Stimulated activated CD8-positive, alpha-beta memory T cell treated with anti-CD3 and anti-CD28 coated beads, Interleukin-4, amount 100 ng/mL, for 1 hour (primary cell): ENCODE measurements around the gene ABLIM2.
"Not testable (repeated sequence)": the region's sequence is repeated elsewhere in the genome, so short reads cannot be mapped to it uniquely, and the experiment has no call there.

Experiments
- DNase-seq, 2 donors: peaks; one replicate each; pipeline ENCODE4 v3.0.0-alpha.2; 2020; ENCODE audit warnings: low read depth in 2 of 2, low spot score in 1 of 2

Gene ABLIM2

DNA sequence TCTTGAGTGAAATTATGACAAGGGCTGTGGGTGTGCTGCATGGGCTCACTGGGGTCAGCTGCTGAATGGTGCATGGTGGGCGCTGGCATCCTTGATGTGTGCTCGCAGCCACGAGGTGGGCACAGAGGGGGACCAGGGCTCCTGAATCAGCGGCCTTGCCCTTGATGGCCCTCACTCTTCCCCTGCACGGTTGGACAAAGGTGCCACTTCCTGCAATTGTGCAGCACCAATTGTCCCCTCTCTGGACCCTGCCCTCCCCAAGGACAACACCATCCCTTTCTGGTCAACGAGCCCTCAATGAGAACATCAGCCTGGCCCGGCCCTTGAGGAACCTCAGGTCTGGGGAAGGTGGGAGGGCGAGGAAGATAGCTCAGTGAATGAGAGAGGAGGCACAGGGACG is 16.1 kb downstream of the ABLIM2 start:
- no peak for DNase-seq

DNA sequence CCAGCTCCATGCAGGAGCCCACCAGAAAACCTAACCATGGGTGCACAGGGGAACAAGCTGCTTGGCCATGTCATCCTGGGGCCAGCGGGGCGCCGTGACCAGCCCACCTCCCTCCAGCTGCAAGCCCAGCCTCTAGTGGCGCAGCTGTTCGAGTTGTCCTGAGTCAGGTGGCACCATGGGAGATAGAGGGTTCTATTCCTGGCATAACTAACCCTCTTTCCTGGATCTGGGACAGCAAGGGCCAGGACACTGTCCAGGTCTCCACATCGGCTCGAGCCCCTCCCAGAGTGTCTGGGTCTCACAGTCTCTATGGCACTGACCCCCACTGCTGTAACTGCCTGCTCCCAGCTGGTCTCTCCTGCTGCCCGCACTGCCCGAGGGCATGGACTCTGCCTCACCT is 16.7 kb downstream of the ABLIM2 start:
- DNase-seq, result no peak

DNA sequence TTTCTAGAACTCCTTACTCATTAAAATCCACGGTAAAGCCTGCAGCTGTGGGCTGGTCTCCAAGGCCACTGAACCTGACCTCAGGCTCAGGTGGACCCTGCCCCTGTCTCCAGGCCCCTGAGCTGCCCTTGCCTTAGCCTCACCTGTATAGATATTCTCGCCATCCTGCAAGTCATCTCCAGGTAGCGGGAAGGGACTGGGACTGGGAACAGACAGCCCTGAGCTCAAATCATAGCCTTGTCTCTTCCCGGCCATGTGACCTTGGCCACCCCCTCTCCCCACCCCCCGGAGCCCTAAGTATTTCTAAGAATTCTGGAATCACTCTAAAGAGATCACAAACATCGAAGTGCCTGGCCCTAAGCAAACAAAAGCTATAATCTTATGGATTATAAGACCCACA is 17.7 kb downstream of the ABLIM2 start:
- DNase-seq, result no peak

DNA sequence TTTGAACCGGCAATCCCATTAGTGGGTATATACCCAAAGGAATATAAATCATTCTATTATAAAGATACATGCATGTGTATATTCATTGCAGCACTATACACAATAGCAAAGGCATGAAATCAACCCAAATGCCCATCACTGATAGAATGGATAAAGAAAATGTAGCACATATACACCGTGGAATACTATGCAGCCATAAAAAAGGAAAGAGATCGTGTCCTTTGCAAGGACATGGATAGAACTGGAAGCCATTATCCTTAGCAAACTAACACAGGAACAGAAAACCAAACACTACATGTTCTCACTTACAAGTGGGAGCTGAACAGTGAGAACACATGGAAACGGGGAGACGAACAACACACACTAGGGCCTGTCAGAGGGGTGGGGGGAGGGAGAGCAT is 18.9 kb downstream of the ABLIM2 start:
- not testable (repeated sequence) for DNase-seq

DNA sequence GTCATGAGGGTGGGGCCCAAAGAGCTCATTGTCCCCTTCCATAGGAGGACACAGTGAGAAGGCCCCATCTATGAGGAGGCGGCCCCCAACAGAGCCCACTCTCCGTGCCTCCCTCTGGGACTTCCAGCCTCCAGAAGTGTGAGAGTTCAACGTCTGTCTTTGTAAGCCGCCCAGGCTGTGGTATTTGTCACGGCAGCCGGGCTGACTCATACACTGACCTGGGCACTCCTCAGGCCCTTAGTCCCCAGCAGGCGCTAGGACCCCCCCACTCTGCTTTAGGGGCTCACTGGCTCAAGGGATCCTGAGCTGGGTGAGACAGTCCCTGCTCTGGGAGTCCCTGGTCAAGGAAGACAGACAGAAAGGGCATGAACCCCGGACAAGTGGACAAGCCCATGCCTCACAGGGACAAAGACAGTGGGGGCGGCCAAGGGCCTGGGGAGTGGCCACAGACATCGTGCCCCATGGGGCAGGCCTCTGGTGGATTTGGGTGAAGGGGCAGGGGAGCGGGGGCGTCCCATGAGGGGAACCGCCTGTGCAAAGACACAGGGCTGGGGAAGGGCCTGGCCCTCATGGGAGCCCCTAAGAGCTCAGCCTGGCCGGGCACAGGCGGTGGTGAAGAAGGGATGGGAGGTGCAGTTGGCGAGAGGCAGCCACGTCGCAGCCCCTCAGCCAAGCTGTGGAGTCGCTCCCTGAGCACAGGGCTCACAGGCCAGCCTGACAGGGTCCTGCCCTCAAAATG is 21.5 kb downstream of the ABLIM2 start:
- DNase-seq, result no peak

DNA sequence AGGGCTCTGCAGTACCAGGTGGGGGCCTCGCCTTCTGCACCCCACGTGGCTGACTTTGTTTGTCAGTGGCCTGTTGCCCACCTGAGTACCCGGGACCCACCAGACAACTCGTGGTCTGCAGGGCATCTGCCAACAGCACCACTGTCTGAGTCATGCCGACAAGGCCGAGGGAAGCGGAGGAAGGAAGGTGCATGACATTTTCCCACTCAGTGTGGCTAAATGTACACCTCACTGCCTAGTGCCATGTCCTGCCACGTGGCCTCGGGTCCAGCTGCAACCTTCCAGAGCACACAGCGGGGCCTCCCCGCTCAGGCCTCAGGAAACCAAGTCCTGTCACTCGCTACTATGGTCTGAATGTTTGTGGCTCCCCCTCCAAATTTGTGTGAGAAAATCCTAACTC is 22.1 kb downstream of the ABLIM2 start:
- no peak for DNase-seq

DNA sequence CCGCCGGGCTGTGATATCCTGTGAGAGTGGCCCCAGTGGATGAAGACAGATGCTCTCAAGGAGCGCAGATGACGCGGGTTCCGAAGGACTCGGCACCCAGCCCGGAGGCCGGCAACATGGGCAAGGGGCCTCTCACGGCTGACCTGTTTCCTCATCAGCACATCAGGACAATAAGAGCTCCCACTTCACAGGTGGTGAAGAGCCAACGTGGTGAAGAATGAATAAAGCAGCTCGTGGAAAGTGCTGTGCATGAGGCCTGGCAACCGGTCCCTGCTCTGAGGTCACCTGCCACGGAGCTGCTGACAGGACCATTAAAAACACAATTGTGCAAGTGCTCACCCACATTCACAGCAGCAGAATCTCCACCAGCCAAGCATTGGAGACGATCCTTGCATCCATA is 22.9 kb downstream of the ABLIM2 start:
- no peak for DNase-seq

DNA sequence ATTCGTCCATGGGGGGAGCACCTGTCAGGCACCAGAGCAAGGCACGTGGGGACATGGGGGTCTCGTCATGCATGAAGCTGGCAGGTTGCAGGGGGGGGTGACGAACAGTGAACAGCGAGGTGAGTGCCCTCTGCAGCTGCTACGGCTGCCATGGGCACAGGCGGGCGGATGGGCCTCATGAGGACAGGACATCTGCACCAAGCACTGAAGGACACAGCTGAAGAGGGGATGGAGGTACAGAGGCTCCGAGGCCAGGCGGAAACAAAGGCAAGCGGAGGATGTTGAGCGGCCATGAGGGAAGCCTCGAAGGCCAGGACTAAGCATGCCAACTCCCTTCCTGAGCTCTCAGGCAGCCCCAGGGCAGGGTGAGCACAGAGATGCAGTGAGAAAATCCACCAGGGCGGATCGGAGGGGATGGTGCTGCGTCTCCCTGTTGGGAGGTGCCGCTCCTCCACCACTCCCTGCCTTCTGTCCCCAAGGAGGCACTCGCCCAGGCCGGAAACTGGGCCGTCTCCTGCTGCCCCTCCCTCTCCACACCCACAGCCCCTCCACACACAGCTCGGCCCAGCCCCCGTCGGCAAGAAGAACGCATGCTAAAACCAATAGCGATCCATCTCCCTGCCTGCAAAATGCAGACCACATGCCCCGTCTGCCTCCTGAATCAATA is 24.6 kb downstream of the ABLIM2 start:
- DNase-seq, result no peak

DNA sequence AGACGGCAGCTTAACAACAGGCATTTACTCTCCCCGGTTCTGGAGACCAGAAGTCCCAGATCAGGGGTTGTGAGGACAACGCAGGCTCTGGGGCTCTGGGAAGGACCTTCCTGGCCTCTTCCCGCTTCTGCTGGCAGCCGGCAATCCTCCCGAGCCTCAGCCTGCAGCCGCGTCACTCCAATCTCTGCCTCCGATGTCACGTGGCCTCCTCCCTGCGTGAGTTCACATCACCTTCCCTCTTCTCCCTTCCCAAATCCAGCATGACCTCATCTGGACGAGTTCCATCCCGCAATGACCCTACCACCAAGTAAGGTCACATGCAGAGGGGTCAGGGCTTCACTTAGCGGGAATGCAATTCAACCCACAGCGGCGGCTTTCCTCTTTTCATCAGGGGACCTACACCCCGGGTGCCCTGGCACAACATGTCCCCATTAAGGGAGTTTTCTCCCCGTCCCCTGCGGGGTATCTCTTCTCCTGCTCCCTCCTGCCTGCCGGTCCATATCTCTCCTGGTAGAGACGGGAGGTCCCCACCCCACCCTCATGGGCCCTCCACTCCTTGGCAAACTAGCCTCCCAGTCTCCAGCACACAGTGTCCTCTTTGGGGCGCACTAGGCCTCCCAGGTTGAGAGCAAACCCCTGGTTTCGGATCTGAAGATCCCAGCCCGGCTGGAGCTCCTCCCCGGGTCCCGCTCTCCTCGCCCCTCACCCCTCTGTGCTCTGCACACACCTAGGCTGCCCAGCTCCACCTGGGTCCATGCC is 25.5 kb downstream of the ABLIM2 start:
- no peak for DNase-seq

DNA sequence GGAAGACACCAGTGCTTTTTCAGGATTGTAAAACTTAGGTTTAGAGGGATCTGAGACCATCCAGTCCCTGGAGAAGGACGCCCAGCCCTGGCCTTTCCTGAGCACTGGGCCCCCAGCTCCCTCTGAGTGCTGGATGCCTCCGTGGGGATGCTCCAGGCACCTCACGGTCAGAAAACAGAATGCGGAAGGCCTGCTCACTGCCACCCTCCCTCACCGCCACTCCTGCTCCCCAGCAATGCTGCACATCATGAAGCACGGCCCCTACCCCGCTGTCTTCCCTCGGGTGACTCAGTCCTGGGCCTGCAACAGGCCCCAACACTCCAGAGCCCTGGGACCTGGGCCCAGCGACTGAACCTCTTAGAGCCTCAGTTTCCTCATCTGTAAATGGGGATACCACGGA is 26.2 kb downstream of the ABLIM2 start:
- no peak for DNase-seq

DNA sequence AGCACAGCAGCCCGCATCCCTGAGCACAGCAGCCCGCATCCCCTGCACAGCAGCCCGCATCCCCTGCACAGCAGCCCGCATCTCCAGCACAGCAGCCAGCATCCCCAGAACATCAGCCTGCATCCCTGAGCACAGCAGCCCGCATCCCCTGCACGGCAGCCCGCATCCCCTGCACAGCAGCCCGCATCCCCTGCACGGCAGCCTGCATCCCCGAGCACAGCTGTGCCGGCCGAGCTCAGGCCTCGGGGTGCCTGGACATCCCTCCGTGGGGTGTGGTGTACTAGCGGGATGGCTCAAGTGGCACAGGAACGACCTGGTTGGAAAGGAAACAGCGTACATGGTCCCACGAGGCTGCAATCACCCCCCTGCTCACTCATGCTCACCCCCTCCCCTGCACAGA is 26.8 kb downstream of the ABLIM2 start:
- no peak for DNase-seq

DNA sequence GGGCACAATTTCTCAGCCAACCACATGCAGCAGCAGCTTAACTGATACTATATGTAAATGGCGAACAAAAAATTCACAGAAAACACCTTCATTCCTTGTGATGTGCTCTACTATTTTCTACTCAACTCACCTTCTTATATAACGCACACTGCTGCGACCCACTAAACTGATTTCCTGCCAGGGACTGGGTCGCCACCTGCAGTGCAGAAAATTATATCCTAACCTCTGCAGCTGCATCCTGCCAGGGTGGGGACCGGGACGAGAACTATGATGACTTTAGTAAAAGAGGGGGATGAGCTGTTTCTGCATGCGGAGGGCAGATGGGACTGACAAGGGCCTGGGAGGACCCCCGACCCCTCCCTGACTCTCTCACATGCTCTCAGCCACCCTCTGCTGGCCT is 27.4 kb downstream of the ABLIM2 start:
- DNase-seq, result no peak

DNA sequence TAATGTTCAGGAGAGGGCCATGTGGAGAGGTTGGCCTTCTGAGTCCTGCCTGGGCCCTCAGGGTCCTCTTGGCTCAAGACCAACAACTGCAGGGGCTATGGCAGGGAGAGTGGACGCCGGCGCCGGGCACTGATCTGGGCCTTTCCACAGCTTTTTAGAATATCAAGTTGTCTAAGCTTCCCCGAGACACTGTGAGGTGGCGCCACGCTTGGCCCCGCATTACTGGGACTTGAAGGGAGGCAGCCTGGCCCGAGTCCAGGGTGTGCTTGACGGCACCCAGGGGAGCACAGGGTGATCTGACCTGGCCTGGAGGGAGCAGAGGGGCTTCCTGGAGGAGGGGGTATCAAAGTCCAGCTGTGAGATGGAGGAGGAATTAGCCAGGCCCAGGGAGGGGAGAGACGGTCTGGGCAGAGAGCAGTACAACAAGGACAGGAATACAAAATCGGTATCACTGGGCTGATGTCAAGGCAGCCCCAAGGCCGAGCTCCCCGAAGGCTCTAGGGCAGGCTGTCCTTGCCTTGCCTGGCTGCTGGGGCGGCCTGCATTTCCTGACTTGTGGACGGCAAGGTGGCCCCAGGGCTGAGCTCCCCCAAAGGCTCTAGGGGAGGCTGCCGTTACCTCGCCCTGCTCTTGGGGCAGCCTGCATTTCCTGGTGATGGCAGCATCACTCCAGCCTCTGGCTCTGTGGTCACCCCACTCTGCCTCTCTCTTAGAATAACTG is 28.1 kb downstream of the ABLIM2 start:
- DNase-seq, result no peak

DNA sequence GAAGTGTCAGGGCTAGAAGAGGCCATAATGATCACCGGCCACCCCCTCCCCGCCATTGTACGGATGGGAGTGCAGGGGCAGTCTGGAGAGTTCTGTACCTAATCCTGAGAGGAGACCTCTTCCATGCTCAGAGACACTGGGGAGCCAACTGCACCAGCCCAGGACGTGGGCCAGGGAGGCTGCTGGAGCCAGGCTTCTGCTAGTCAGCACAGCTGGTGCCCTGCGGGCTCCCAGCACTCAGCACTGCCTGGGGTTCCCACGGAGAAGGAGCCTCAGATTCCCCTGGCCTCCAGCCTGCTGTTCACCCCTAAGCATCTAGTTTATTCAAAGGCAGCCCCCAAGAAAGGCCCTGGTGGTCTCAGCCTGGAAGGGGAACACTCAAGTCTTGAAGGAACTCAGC is 28.8 kb downstream of the ABLIM2 start:
- DNase-seq, result no peak

DNA sequence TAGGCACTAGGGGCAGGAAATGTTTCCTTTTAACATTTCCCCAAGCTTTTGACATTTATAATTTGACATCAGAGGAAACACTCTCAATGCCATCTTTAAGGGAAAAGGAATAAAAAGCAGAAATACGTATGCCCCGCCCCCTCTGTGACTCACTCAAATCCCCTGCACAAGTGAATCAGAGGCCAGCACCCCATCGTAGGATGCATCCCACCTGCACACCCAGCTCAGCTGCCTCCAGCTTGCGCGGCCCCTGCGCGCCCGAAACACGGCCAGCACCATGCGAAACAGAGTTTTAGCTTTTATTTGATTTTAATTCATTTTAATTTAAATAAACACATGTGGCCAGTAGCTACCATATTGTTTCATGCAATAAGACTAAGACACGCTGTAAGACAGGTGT is 29.5 kb downstream of the ABLIM2 start:
- no peak for DNase-seq

DNA sequence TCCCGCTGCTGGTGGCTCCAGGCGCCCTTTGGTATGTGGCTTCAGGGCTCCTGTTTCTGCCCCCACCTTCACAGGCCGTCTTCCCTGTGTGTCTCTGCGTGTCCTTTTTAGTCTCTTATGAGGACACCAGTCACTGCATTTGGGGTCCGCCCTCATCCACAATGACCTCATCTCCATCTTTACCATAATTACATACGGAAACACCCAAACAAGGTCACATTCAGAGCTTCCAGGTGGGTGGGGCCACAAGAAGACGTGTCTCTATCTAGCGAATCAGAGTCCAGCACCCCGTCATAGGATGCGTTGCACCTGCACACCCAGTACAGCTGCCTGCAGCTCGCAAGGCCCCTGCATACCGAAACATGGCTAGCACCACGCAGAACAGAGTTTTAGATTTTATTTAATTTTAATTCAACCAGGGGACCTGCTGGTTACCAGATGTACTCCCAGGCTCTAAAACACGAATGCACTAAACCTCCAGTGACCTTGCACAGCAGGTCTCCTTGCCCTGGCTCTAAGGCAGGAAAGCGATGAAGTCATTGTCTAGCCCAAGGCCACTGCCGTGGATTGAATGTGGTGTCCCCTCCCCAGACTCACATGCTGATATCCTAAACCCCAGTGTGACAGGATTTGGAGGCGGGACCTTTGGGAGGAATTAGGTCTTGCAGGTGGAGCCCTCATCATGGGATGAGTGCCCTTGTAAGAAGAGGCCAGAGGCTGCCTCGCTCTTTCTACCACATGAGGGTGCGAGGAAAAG is 30.3 kb downstream of the ABLIM2 start:
- no peak for DNase-seq

DNA sequence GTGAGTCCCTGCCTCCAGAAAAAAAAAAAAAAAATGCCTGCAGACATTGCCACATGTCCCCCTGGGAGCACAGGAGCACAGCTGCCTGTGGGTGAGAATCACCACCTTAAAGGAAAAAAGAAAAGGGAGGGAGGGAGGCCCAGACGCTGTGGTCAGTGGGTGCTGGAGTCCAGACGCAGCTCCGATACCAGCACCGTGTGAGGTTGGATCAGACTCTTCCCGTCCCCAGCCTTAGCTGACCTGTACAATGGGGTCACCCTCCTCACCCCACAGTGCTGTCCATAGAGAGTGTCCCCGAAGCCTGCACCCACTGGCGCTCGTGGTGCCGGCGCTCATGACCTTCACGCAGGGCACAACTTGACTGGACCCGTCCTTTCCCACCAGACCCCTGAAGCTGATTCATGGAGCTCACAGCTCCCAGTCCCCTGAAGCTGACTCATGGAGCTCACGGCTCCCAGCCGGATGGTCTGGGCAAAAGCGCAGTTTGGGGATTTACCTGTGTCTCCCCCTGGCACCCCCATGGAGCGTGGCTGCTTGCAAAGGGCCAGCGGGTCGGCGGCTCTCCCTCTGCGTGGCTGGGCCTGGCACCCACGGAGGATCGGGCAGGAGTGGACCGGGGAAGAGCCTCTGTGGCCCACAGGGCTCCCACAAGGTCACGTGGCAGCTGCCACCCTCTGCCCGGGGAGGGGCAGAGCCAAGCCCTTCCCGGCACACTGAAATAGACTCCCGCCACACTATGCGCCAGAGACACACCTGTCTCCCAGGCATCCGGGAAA is 31.4 kb downstream of the ABLIM2 start:
- no peak for DNase-seq

DNA sequence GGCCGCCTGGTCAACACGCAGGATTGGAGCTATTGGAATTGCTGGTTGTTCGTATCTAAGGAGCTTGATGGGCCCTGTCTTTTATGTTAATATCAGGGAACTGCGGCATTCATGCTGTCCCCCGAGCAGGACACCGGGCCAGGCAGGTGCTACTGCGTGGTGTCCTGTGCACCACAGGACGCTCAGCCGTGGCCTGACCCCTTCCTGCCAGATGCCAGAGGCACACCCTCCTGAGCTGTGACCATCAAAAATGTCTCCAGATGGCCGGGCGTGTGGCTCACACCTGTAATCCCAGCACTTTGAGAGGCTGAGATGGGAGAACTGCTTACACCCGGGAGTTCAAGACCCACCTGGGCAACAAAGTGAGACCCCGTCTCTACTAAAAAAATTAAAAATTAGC is 32.1 kb downstream of the ABLIM2 start:
- DNase-seq, result no peak

DNA sequence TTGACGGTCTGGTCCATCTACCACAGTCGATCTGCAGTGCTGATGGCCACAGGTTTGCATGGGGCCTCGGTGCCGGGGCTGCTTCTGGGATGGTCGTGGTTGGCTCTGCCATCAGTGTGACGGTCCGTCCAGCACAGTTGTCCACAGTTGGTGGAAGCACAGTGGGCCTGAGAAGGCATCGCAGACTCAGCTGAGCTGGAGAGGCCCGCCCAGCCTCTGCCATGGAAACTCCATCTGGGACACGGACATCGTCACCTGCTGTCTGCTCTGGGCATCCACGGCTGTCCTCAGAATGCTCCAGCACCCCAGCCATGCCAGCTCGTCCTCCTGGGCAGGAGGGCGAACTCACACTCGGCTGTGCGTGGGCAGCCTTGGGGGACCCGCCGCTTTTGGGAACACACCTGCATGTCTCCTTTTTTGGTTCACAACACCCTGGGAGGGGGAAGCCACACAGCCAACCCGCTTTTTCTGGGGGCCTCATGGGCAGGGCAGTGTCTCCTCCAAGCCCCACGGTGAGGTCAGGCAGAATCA is 33.0 kb downstream of the ABLIM2 start:
- DNase-seq, result no peak

DNA sequence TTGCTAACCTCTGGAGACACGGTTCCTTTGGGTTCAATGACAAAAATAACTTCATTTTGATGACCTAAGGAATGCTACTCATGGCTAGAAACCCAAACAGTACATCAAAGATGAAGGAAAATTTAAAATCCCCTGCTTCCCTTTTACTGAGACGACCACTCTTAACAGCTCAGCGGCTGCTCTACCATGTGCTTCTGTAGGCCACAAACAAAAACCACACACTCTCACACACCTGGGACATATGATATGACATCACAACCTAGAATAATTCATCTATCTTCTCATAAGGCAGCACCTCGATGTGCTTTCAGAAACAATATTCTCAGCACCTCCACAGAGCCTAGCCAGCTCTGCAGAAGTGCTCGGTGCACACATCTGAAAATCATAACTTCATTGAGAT is 34.7 kb downstream of the ABLIM2 start:
- no peak for DNase-seq
